Activated gamma-delta T cell (primary cell): Measurements from ENCODE around the gene PRELID1.
"Not testable (repeated sequence)": the region's sequence is repeated elsewhere in the genome, so short reads cannot be mapped to it uniquely, and the experiment has no call there.

Source experiments
- DNase-seq: peaks from one replicate; lab custom pipeline; 2025; lab: John Stamatoyannopoulos, UW
- total RNA-seq, 2 donors: gene quantifications; one replicate each; lab custom pipeline; 2026; lab: John Stamatoyannopoulos, UW

The PRELID1 gene
- 58.4 to 79.0 reads per million in 2 donors for total RNA-seq

GRCh38 chr5:177303121-177303924, at the start of gene PRELID1, which contains the start of gene RAB24:
Gene PRELID1 (plus strand): TSS chr5:177303799. CDS start chr5:177303986, 187 bp downstream.
Gene RAB24 (minus strand): TSS chr5:177303719. CDS start chr5:177303288, 431 bp downstream.
- peak; percentile 91 for DNase-seq

- no peak for DNase-seq
These were observed 47.3 kb upstream of the PRELID1 start for GRCh38 chr5:177256296-177256695.

GRCh38 chr5:177258711-177259110, 44.9 kb upstream of the PRELID1 start:
- not testable (repeated sequence) for DNase-seq

- no peak for DNase-seq
These were observed 42.6 kb upstream of the PRELID1 start for GRCh38 chr5:177260961-177261360.

- DNase-seq, result no peak
These were observed 42.1 kb upstream of the PRELID1 start for GRCh38 chr5:177261510-177261909.

- no peak for DNase-seq
These were observed 39.4 kb upstream of the PRELID1 start for GRCh38 chr5:177264178-177264577.

- DNase-seq, result no peak
These were observed 38.2 kb upstream of the PRELID1 start for GRCh38 chr5:177265395-177265794.

- DNase-seq, result no peak
These were observed 34.2 kb upstream of the PRELID1 start for GRCh38 chr5:177269232-177269895.

GRCh38 chr5:177269976-177270375, 33.6 kb upstream of the PRELID1 start:
- DNase-seq, result no peak

GRCh38 chr5:177270653-177271052, 32.9 kb upstream of the PRELID1 start:
- no peak for DNase-seq

- no peak for DNase-seq
These were observed 32.5 kb upstream of the PRELID1 start for GRCh38 chr5:177271113-177271512.

GRCh38 chr5:177275883-177276282, 27.7 kb upstream of the PRELID1 start:
- DNase-seq, result no peak

GRCh38 chr5:177276886-177277285, 26.7 kb upstream of the PRELID1 start:
- DNase-seq, result no peak

GRCh38 chr5:177288191-177288590, 15.4 kb upstream of the PRELID1 start:
- DNase-seq, result no peak

GRCh38 chr5:177290816-177291596, 12.6 kb upstream of the PRELID1 start:
- DNase-seq, result no peak

GRCh38 chr5:177291735-177292134, 11.9 kb upstream of the PRELID1 start:
- DNase-seq, result no peak

- DNase-seq, result no peak
These were observed 9.6 kb upstream of the PRELID1 start for GRCh38 chr5:177293819-177294581.

- DNase-seq, result no peak
These were observed 9.0 kb upstream of the PRELID1 start for GRCh38 chr5:177294632-177295031.

GRCh38 chr5:177295924-177296323, 7.7 kb upstream of the PRELID1 start:
- no peak for DNase-seq

- no peak for DNase-seq
These were observed 7.0 kb upstream of the PRELID1 start for GRCh38 chr5:177296581-177296980.

- DNase-seq, result no peak
These were observed 5.7 kb upstream of the PRELID1 start for GRCh38 chr5:177297922-177298321.

GRCh38 chr5:177299697-177300096, 3.9 kb upstream of the PRELID1 start:
- no peak for DNase-seq
